ENCODE results near the gene ZNF527.
A peak's percentile ranks its signal among the peaks of the same experiment; 100 is the strongest.

- TF ChIP-seq ZNF274 (IDR thresholded peaks at IDR 0.05; ENCODE audit: low read depth, low read length), result peak; percentile 88
- TF ChIP-seq SUZ12 (IDR thresholded peaks at IDR 0.05; ENCODE audit: extremely low read depth, insufficient read depth, insufficient read length), result no peak
Measured at GRCh38 chr19:37413313-37414084, 42.6 kb downstream of the ZNF527 start.

Data from NT2/D1 (cell line).